T-helper 17 cell (primary cell): ENCODE data around the gene TTC7B. TPM values are rescaled to one million over a fixed set of nuclear protein-coding genes. Genes with fewer than 3 reads are reported as not detected.

ENCODE experiments used
- ATAC-seq: fragments of 150-1000 bp; cut with Tn5 transposase; 2 replicates; pipeline ENCODE4 v1.10.0; 2021; ENCODE audit warnings: mild to moderate bottlenecking, moderate library complexity
- DNase-seq, 3 donors: peaks; one replicate each; pipeline versions ENCODE4 v3.0.0 to v3.0.0-alpha.2; 2020 to 2021
- H3K9me3 ChIP-seq: one replicate; pipeline ENCODE4 v1.7.0; 2013; ENCODE audit warnings: low read length, mild to moderate bottlenecking; ENCODE audit not compliant: control insufficient read depth, poor library complexity, severe bottlenecking
- H3K27ac Mint-ChIP-seq: one replicate; pipeline ENCODE4 v1.8.0; 2022; ENCODE audit warnings: mild to moderate bottlenecking, moderate library complexity, mixed read lengths
- H3K27me3 Mint-ChIP-seq: one replicate; pipeline ENCODE4 v1.8.0; 2022; ENCODE audit warnings: mixed read lengths
- H3K36me3 Mint-ChIP-seq: one replicate; pipeline ENCODE4 v1.8.0; 2022; ENCODE audit warnings: low read depth, mixed read lengths
- H3K4me1 Mint-ChIP-seq: one replicate; pipeline ENCODE4 v1.8.0; 2022; ENCODE audit warnings: mild to moderate bottlenecking, mixed read lengths
- H3K4me3 Mint-ChIP-seq: one replicate; pipeline ENCODE4 v1.8.0; 2022; ENCODE audit warnings: mild to moderate bottlenecking, moderate library complexity, mixed read lengths
- total RNA-seq, 4 donors: library from RNA in 2 of 4; stranded (reverse) in 2 of 4; gene quantifications; one replicate each; pipeline ENCODE4 v1.2.3 and lab custom pipeline; 2022 to 2026

Gene TTC7B
- total RNA-seq, 2 donors from 2014 or later = 2.5 to 28.3 TPM

GRCh38 chr14:90674043-90674670, 142.1 kb downstream of the TTC7B start:
- Mint-ChIP-seq H3K4me3 (no peak overlapping the region), H3K27ac (peak overlapping the region; percentile 29), H3K4me1 (peaks cover 11% of the 10 kb centered on the region), H3K27me3 (no peaks in the 10 kb centered on the region), H3K36me3 (no peaks in the 10 kb centered on the region)
- DNase-seq = no peak
- no peak for ATAC-seq
- no peaks in the 10 kb centered on the region for H3K9me3 ChIP-seq

DNA sequence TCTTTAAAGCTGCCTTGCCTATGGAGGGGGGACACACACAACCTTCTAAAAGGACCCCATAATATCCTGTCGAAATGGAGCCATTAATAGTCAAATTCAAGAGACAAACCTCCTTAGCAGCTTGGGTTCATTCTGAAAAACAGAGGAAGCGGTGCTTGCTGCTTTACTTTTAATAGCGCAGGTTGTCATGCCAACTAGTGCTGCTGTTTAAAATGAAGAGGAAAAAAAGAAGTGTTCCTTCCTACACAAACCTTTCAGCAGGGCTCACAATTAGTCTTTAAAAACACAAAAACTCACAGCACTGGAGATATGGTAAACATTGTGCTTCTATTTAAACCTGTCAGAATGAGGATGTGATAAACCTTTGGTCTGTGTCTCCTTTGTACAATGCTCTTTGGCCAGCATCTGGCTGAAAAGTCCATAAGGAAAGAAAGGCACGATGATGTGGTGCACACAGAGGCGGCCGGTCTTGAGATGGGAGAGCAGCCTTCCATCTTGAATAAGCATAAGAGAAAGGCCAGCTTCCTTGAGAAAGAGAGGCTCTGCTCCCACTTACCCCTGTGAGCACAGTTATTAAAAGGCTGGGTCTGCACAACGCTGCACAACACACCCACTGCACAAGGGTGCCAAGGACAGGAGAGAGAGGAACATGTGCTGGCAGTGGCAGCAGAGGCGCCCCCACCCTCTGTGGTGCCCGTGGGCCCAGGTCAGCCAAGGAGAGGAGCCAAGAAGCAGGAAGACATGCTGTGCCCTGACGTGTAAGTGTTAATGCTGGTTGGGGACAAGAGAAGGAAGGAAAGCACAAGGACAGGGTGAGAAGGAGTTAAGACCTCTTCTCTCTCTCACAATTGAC, 144.6 kb downstream of the TTC7B start:
- no peaks in the 10 kb centered on the region for H3K9me3 ChIP-seq
- H3K36me3 Mint-ChIP-seq = no peaks in the 10 kb centered on the region
- H3K27ac Mint-ChIP-seq = peak overlapping the region; percentile 56
- H3K27me3 Mint-ChIP-seq = no peaks in the 10 kb centered on the region
- no peak for ATAC-seq
- no peak overlapping the region for H3K4me3 Mint-ChIP-seq
- no peak for DNase-seq
- peaks cover 2% of the 10 kb centered on the region for H3K4me1 Mint-ChIP-seq

GRCh38 chr14:90669731-90670130, 146.5 kb downstream of the TTC7B start:
- Mint-ChIP-seq H3K27ac (no peak overlapping the region), H3K4me1 (peaks cover 2% of the 10 kb centered on the region), H3K36me3 (no peaks in the 10 kb centered on the region), H3K4me3 (no peak overlapping the region), H3K27me3 (no peaks in the 10 kb centered on the region)
- ATAC-seq (no peak), DNase-seq (no peak)
- no peaks in the 10 kb centered on the region for H3K9me3 ChIP-seq

- DNase-seq (no peak), ATAC-seq (no peak)
- Mint-ChIP-seq H3K4me1 (no peaks in the 10 kb centered on the region), H3K4me3 (no peak overlapping the region), H3K27me3 (peaks cover 4% of the 10 kb centered on the region), H3K36me3 (no peaks in the 10 kb centered on the region), H3K27ac (no peak overlapping the region)
- H3K9me3 ChIP-seq = no peaks in the 10 kb centered on the region
Measured at GRCh38 chr14:90666571-90666970, 149.7 kb downstream of the TTC7B start.

DNA sequence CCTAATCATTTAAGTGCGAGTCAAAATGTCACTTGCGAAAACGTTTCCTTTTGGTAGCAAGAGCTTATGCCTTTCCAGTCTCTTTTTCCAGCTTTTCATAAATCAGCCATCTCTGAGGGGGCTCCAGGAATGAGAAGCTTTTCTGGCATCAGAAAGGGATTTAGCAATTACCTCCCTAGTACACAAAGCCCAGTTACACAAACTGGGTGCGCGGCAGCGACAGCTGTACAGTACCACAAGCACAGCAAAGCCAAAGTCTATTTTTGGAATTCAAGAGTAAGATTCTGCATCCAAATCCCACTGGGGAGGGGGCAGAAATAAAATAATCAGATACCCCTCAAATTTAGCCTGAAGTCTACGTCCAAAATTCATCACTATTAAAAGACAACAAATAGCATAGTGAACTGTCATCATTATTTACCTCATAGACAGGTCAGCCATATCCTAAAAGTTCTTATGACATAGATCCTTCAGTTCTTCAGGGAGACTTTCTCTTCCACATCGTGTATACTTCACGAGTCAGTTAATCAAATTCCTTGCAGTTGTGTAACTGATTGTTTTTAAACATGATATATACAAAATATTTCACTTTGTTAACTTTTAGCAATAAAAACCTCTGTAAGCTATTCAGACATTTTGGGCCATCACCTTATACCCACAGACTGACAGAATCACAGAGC, 150.8 kb downstream of the TTC7B start:
- H3K4me1 Mint-ChIP-seq = no peaks in the 10 kb centered on the region
- no peak overlapping the region for H3K27ac Mint-ChIP-seq
- no peak overlapping the region for H3K4me3 Mint-ChIP-seq
- no peak for ATAC-seq
- DNase-seq = no peak
- H3K27me3 Mint-ChIP-seq = peaks cover 4% of the 10 kb centered on the region
- no peaks in the 10 kb centered on the region for H3K9me3 ChIP-seq
- H3K36me3 Mint-ChIP-seq = no peaks in the 10 kb centered on the region

DNA sequence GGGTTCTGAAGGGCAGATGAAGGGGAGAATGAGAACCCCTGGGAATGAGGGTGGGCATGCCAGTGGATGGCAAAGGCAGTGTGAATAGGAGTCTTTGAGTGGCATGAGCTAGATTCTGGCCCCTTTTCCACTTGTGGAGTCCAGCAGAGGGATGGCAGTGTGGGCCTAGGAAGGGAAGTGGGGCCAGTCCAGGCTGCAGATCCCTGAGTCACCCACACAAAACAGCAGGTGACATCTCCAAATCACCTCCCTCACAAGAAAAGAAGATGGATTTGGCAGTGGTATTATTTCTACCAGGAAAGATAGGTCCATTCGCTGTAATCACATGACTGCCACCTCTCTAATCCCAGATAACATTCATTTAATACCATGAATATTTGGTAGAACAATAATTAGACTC, 151.3 kb downstream of the TTC7B start:
- no peak overlapping the region for H3K4me3 Mint-ChIP-seq
- no peaks in the 10 kb centered on the region for H3K4me1 Mint-ChIP-seq
- H3K27me3 Mint-ChIP-seq = peaks cover 4% of the 10 kb centered on the region
- H3K27ac Mint-ChIP-seq = no peak overlapping the region
- H3K9me3 ChIP-seq = no peaks in the 10 kb centered on the region
- no peak for ATAC-seq
- DNase-seq = no peak
- H3K36me3 Mint-ChIP-seq = no peaks in the 10 kb centered on the region

DNA sequence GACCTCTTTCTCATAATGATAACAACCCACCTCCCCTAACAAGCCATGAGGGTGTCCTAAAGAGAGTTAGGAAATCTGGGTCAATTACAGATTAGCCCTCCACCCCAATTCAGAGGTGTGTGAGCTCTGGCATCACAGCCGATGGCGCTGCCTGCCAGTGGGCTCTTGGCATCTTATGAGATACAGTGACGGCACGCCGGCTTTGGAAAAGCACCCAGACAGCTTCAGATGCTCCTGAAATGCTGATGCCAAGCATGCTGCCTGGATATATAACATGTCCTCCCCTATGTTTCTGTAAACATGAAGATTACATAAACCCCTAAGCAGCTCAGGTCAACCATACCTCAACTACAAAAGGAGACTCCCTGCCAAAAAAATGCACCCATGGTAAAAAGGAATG, 152.6 kb downstream of the TTC7B start:
- Mint-ChIP-seq H3K27ac (no peak overlapping the region), H3K27me3 (peaks cover 14% of the 10 kb centered on the region), H3K36me3 (peaks cover 2% of the 10 kb centered on the region), H3K4me3 (no peak overlapping the region), H3K4me1 (peaks cover 11% of the 10 kb centered on the region)
- H3K9me3 ChIP-seq = no peaks in the 10 kb centered on the region
- DNase-seq (no peak), ATAC-seq (no peak)

GRCh38 chr14:90663140-90663539, 153.1 kb downstream of the TTC7B start:
- DNase-seq = no peak
- H3K36me3 Mint-ChIP-seq = peaks cover 2% of the 10 kb centered on the region
- H3K4me3 Mint-ChIP-seq = no peak overlapping the region
- H3K27me3 Mint-ChIP-seq = peaks cover 19% of the 10 kb centered on the region
- H3K4me1 Mint-ChIP-seq = peaks cover 15% of the 10 kb centered on the region
- H3K27ac Mint-ChIP-seq = no peak overlapping the region
- no peaks in the 10 kb centered on the region for H3K9me3 ChIP-seq
- ATAC-seq = no peak

- Mint-ChIP-seq H3K27ac (no peak overlapping the region), H3K36me3 (peaks cover 2% of the 10 kb centered on the region), H3K4me1 (peaks cover 15% of the 10 kb centered on the region), H3K27me3 (peaks cover 20% of the 10 kb centered on the region), H3K4me3 (no peak overlapping the region)
- no peaks in the 10 kb centered on the region for H3K9me3 ChIP-seq
- ATAC-seq (no peak), DNase-seq (no peak)
Measured at GRCh38 chr14:90661866-90662265, 154.4 kb downstream of the TTC7B start.

DNA sequence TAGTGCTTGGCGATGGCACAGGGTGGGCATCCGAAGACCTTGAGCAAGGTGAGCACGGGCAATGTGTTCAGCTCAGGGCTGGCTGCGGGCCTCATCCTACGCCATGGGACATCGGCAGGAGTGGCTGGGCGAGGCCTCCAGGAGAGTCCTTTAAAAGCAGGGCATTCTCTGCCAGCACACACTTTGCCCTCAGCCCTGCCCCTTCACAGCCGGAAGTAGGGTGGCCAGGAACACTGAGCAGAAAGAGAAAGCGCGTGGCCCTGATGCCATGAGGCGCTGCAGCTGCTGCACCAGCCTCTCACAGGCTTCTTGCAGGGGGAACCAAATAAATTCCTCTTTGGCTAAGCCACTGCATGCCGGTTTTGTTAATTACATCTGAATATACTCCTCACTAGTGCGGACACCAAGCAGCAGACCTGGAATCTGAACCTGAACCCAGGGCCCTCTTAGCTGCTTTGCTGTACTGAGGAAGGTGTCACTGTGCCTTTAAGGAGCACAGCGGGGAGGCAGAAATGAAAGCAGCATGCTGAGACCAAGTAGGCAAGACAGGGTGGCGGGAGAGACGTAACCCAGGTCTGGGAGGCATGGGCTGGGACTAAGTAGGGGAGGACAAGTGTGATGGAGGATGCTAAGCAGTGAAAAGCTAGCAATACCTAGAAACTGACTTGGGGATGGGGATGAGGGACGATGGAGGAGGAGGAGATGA, 155.2 kb downstream of the TTC7B start:
- peaks cover 20% of the 10 kb centered on the region for H3K27me3 Mint-ChIP-seq
- DNase-seq (no peak), ATAC-seq (no peak)
- H3K9me3 ChIP-seq = no peaks in the 10 kb centered on the region
- H3K27ac Mint-ChIP-seq = no peak overlapping the region
- peaks cover 15% of the 10 kb centered on the region for H3K4me1 Mint-ChIP-seq
- H3K36me3 Mint-ChIP-seq = peaks cover 2% of the 10 kb centered on the region
- H3K4me3 Mint-ChIP-seq = no peak overlapping the region

GRCh38 chr14:90659156-90659555, 157.1 kb downstream of the TTC7B start:
- Mint-ChIP-seq H3K4me1 (peaks cover 15% of the 10 kb centered on the region), H3K27ac (peak overlapping the region; percentile 59), H3K4me3 (no peak overlapping the region), H3K27me3 (peaks cover 20% of the 10 kb centered on the region), H3K36me3 (peaks cover 6% of the 10 kb centered on the region)
- no peak for DNase-seq
- no peak for ATAC-seq
- no peaks in the 10 kb centered on the region for H3K9me3 ChIP-seq

DNA sequence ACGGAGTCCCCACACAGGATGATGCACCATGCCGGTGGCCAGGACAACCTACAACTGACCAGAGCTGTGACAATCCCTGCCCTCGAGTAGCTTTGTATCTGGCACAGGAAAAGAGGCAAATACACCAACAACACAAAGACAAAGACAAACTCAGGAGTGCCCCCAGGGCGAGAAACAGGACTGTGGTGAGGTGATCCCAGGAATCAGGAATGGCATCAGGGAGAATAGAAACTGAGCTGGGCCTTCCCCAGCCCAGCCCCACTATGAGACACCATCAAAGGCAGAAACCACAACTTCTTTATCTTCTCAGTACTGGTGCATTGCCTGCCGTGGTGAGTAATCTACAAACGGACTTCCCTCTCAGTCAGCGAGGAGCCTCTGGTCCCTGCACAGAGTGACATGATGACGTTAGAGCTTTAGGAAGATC, 157.7 kb downstream of the TTC7B start:
- no peaks in the 10 kb centered on the region for H3K9me3 ChIP-seq
- peaks cover 15% of the 10 kb centered on the region for H3K4me1 Mint-ChIP-seq
- no peak overlapping the region for H3K4me3 Mint-ChIP-seq
- DNase-seq = no peak
- ATAC-seq = peak; percentile 59
- H3K36me3 Mint-ChIP-seq = peaks cover 6% of the 10 kb centered on the region
- H3K27me3 Mint-ChIP-seq = peaks cover 17% of the 10 kb centered on the region
- H3K27ac Mint-ChIP-seq = peak overlapping the region; percentile 59

DNA sequence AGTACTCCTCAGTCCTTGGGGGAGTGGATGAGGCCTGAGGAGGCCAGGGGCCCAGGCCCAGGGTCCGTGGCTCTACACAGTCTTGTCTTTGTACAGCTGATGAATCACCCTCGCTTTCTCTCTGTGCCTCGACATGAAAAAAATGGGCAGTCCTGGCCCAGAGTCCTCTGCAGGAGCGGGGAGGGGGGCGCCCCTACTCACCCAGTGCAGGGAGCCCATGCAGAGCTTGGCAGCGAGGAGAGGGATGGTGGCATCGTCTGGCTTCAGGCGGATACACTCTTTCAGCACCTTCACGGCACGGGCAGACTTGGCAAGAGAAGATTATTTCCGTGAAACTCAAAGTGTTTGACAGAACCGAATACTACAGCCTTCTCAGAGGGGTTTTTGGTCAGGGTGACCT, 159.3 kb downstream of the TTC7B start:
- Mint-ChIP-seq H3K4me3 (no peak overlapping the region), H3K27me3 (peaks cover 16% of the 10 kb centered on the region), H3K4me1 (peaks cover 15% of the 10 kb centered on the region), H3K27ac (no peak overlapping the region), H3K36me3 (peaks cover 6% of the 10 kb centered on the region)
- H3K9me3 ChIP-seq = no peaks in the 10 kb centered on the region
- ATAC-seq (no peak), DNase-seq (no peak)
